Stimulated activated CD8-positive, alpha-beta memory T cell treated with anti-CD3 and anti-CD28 coated beads, Interleukin-4, amount 100 ng/mL, for 48 hours (primary cell): ENCODE data around the gene CD274.
A peak's percentile ranks its signal among the peaks of the same experiment; 100 is the strongest.
"Not testable (repeated sequence)": the region's sequence is repeated elsewhere in the genome, so short reads cannot be mapped to it uniquely, and the experiment has no call there.

Source experiments
- DNase-seq: peaks from one replicate; pipeline ENCODE4 v3.0.0-alpha.2; 2020

CD274 gene

GRCh38 chr9:5468850-5469249 is 18.5 kb downstream of the CD274 start:
- no peak for DNase-seq

- DNase-seq, result no peak
Observed at GRCh38 chr9:5470122-5470521, 19.8 kb downstream of the CD274 start.

- no peak for DNase-seq
Observed at GRCh38 chr9:5470816-5471215, 20.5 kb downstream of the CD274 start.

- not testable (repeated sequence) for DNase-seq
Observed at GRCh38 chr9:5475611-5476010, 25.3 kb downstream of the CD274 start.

GRCh38 chr9:5478206-5478605 is 27.9 kb downstream of the CD274 start:
- DNase-seq, result no peak

- DNase-seq, result no peak
Observed at GRCh38 chr9:5479994-5480694, 29.8 kb downstream of the CD274 start.

GRCh38 chr9:5480919-5481318 is 30.6 kb downstream of the CD274 start:
- DNase-seq, result no peak

- no peak for DNase-seq
Observed at GRCh38 chr9:5481322-5482040, 31.1 kb downstream of the CD274 start.

GRCh38 chr9:5482194-5482593 is 31.9 kb downstream of the CD274 start:
- no peak for DNase-seq

GRCh38 chr9:5483306-5483705 is 33.0 kb downstream of the CD274 start:
- DNase-seq, result no peak

- DNase-seq, result no peak
Observed at GRCh38 chr9:5485378-5486085, 35.2 kb downstream of the CD274 start.

GRCh38 chr9:5486988-5487387 is 36.6 kb downstream of the CD274 start:
- DNase-seq, result no peak

- no peak for DNase-seq
Observed at GRCh38 chr9:5488221-5489008, 38.1 kb downstream of the CD274 start.

- DNase-seq, result no peak
Observed at GRCh38 chr9:5489630-5490490, 39.5 kb downstream of the CD274 start.

- no peak for DNase-seq
Observed at GRCh38 chr9:5492965-5493678, 42.8 kb downstream of the CD274 start.

GRCh38 chr9:5493679-5494511 is 43.6 kb downstream of the CD274 start:
- DNase-seq, result peak; percentile 44

- not testable (repeated sequence) for DNase-seq
Observed at GRCh38 chr9:5494765-5495164, 44.4 kb downstream of the CD274 start.

GRCh38 chr9:5499157-5499556 is 48.8 kb downstream of the CD274 start:
- no peak for DNase-seq

GRCh38 chr9:5499889-5500398 is 49.6 kb downstream of the CD274 start:
- DNase-seq, result no peak
